ENCODE results near the gene PPP2R3B.
A peak's percentile ranks its signal among the peaks of the same experiment; 100 is the strongest.

PPP2R3B gene

GRCh38 chrX:357693-358471 lies 28.8 kb downstream of the PPP2R3B start:
- ChIA-PET POLR2A (no interaction called here), CTCF (no interaction called here)
- Histone ChIP-seq H3K4me1 (ENCODE audit: control insufficient read depth, insufficient read depth, low read length) (no peaks in the 10 kb centered on the region), H3K4me3 (ENCODE audit: low read depth, low read length) (no peak overlapping the region), H3K36me3 (ENCODE audit: control insufficient read depth in 2 of 2, insufficient read depth in 1 of 2, low read length in 2 of 2) (peaks cover 5 to 32% of the 10 kb centered on the region in 2 experiments), H3K27ac (ENCODE audit: extremely low read depth, low read depth, low read length) (no peak overlapping the region), H3K9me3 (ENCODE audit: control insufficient read depth, insufficient read depth, low read depth, low read length) (no peaks in the 10 kb centered on the region)
- TF ChIP-seq ZNF701 (tag by site-specific recombination; IDR thresholded peaks at IDR 0.05) (no peak), ZNF830 (tag by site-specific recombination; IDR thresholded peaks at IDR 0.05; ENCODE audit: low read depth) (no peak), ZFP37 (tag by site-specific recombination; IDR thresholded peaks at IDR 0.05) (no peak), ZNF629 (tag by site-specific recombination; IDR thresholded peaks at IDR 0.05) (peak; percentile 38; the same call in 1 of the 2 replicates), ZNF530 (tag by site-specific recombination; IDR thresholded peaks at IDR 0.05; ENCODE audit: low read depth) (no peak), ZNF266 (tag by site-specific recombination; IDR thresholded peaks at IDR 0.05; ENCODE audit: low read depth) (no peak), ZEB2 (tag by site-specific recombination; IDR thresholded peaks at IDR 0.05) (no peak)

- ChIA-PET CTCF (no interaction called here), POLR2A (no interaction called here)
- Histone ChIP-seq H3K9me3 (ENCODE audit: control insufficient read depth, insufficient read depth, low read depth, low read length) (no peaks in the 10 kb centered on the region), H3K36me3 (ENCODE audit: control insufficient read depth in 2 of 2, insufficient read depth in 1 of 2, low read length in 2 of 2) (peaks cover 5 to 38% of the 10 kb centered on the region in 2 experiments), H3K4me1 (ENCODE audit: control insufficient read depth, insufficient read depth, low read length) (no peaks in the 10 kb centered on the region), H3K27ac (ENCODE audit: extremely low read depth, low read depth, low read length) (no peak overlapping the region), H3K4me3 (ENCODE audit: low read depth, low read length) (no peak overlapping the region)
- TF ChIP-seq ZNF830 (tag by site-specific recombination; IDR thresholded peaks at IDR 0.05; ENCODE audit: low read depth) (no peak), YY1 (tag by site-specific recombination; IDR thresholded peaks at IDR 0.05) (no peak), ZNF175 (tag by site-specific recombination; IDR thresholded peaks at IDR 0.05) (no peak), ZNF530 (tag by site-specific recombination; IDR thresholded peaks at IDR 0.05; ENCODE audit: low read depth) (no peak), ZBTB6 (tag by site-specific recombination; IDR thresholded peaks at IDR 0.05) (no peak), SALL2 (tag by site-specific recombination; IDR thresholded peaks at IDR 0.05; ENCODE audit: borderline replicate concordance) (no peak), YY2 (tag by site-specific recombination; IDR thresholded peaks at IDR 0.05) (no peak), ZNF133 (tag by site-specific recombination; IDR thresholded peaks at IDR 0.05) (no peak), ZNF423 (tag by site-specific recombination; IDR thresholded peaks at IDR 0.05) (no peak), ZNF155 (tag by site-specific recombination; IDR thresholded peaks at IDR 0.05) (no peak), REST (tag by site-specific recombination; IDR thresholded peaks at IDR 0.05) (no peak), OSR2 (tag by site-specific recombination; IDR thresholded peaks at IDR 0.05) (no peak), ZNF664 (tag by site-specific recombination; IDR thresholded peaks at IDR 0.05) (no peak), BCL11A (tag by site-specific recombination; IDR thresholded peaks at IDR 0.05; ENCODE audit: low read depth) (no peak), ZBTB17 (tag by site-specific recombination; IDR thresholded peaks at IDR 0.05) (no peak), SCRT1 (tag by site-specific recombination; IDR thresholded peaks at IDR 0.05; ENCODE audit: borderline replicate concordance) (no peak), ZNF157 (tag by site-specific recombination; IDR thresholded peaks at IDR 0.05) (no peak), REPIN1 (tag by site-specific recombination; IDR thresholded peaks at IDR 0.05; ENCODE audit: low read depth) (no peak), ZFHX2 (tag by site-specific recombination; conservative IDR thresholded peaks at IDR 0.05) (no peak)
Observed at GRCh38 chrX:357035-357692, 29.5 kb downstream of the PPP2R3B start.
